Measurements from ENCODE around the gene ATMIN.

ATMIN gene

GRCh38 chr16:81095953-81096714, 60.5 kb downstream of the ATMIN start, which contains the start of gene GCSH:
Gene GCSH (minus strand): TSS chr16:81096395. CDS start chr16:81096278, 117 bp downstream.
- no peak for TF ChIP-seq CTCF (IDR thresholded peaks at IDR 0.05; ENCODE audit: borderline replicate concordance, insufficient read depth, low read depth, low read length)

GRCh38 chr16:81096715-81097208, 61.1 kb downstream of the ATMIN start:
- H3K4me3 ChIP-seq (ENCODE audit: low read depth, low read length), result no peak overlapping the region
- TF ChIP-seq CTCF (IDR thresholded peaks at IDR 0.05; ENCODE audit: borderline replicate concordance, insufficient read depth, low read depth, low read length), result no peak

More at GRCh38 chr16:81095953-81096714, 60.5 kb downstream of the ATMIN start, which contains the start of gene GCSH:
- H3K4me3 ChIP-seq (ENCODE audit: low read depth, low read length), result peak within 1 kb of the TSS; percentile 67
